ENCODE results near the gene NOM1.

DNA sequence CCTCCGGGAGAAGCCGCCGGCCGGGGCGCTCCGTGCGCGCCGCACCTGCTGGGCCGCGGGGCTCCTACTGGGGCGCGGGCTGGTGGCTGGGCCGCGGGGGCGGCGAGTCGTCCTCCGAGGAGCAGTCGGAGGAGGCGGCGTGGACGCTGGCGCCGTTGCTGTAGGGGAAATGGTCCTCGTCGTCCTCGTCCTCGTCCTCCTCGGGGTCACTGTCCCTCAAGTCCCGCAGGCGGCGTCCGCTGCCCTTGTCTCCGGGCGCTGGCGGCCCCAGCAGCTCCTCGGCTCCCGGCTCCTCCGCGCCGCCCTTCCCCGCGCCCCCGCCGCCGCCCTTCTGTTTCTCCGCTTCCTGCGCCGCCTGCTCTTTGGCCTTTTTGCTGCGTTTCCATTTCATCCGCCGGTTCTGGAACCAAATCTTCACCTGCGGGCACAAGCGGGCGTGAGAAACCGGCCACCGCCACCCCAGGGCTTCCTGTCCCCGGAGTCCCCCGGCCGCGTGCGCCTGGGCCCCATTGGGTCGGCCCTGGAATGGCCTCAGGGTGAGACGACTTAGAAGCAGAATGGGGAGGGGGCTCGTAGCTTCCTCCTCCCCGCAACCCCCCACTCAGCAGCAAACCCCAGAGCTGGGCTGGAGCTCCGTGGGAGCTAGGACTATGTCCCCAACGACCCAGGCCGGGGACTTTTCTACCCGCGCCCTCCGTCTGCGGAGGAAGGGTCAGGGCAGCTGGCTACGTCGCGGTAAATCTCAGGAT lies 56.1 kb downstream of the NOM1 start:
- TF ChIP-seq, protein P1, sequence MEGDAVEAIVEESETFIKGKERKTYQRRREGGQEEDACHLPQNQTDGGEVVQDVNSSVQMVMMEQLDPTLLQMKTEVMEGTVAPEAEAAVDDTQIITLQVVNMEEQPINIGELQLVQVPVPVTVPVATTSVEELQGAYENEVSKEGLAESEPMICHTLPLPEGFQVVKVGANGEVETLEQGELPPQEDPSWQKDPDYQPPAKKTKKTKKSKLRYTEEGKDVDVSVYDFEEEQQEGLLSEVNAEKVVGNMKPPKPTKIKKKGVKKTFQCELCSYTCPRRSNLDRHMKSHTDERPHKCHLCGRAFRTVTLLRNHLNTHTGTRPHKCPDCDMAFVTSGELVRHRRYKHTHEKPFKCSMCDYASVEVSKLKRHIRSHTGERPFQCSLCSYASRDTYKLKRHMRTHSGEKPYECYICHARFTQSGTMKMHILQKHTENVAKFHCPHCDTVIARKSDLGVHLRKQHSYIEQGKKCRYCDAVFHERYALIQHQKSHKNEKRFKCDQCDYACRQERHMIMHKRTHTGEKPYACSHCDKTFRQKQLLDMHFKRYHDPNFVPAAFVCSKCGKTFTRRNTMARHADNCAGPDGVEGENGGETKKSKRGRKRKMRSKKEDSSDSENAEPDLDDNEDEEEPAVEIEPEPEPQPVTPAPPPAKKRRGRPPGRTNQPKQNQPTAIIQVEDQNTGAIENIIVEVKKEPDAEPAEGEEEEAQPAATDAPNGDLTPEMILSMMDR (IDR thresholded peaks at IDR 0.05), result no peak
- TF ChIP-seq ZFX (IDR thresholded peaks at IDR 0.05; ENCODE audit: borderline replicate concordance), result no peak
